Activated CD8-positive, alpha-beta memory T cell treated with anti-CD3 and anti-CD28 coated beads, Interleukin-2, amount 50 U/mL, for 1 hour (primary cell): ENCODE data around the gene TUBA4B.
"Not testable (repeated sequence)": the region's sequence is repeated elsewhere in the genome, so short reads cannot be mapped to it uniquely, and the experiment has no call there.

Experiments used
- DNase-seq: peaks from one replicate; pipeline ENCODE4 v3.0.0-alpha.2; 2020; ENCODE audit errors: extremely low read depth

TUBA4B gene

DNA sequence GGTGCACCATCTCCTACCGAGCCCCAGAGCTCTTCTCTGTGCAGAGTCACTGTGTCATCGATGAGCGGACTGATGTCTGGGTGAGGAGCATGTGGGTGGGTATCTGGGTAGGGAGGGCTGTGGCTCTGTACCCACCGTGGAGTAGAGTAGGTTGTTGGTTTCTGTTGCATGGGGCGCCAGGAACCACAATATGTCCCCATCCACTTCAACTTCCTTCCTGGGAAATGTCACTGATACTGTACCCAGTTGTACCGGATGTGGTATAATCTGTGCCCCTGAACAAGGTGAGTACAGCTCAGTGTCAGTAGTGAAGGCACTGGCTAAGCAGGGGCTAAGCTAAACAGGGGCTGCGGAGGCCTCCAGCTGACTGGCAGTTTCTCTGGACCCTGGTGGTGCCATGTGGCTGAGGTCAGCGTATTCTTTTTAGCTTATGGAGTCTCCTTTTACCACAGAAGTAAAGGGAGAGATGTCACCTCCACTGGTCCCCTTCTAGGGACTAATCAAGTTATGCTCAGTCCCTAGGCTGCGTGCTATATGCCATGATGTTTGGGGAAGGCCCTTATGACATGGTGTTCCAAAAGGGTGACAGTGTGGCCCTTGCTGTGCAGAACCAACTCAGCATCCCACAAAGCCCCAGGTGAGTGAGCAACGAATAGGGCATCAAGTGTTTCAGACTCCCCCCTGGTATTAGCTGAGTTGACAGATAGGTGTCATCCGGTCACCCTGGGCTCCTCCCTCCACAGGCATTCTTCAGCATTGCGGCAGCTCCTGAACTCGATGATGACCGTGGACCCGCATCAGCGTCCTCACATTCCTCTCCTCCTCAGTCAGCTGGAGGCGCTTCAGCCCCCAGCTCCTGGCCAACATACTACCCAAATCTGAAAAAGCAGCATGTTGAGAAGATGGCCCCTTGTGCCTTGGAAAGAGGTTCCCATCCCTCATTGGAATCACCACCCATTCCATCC is 5.1 kb upstream of the TUBA4B start:
- peak; percentile 61 for DNase-seq

DNA sequence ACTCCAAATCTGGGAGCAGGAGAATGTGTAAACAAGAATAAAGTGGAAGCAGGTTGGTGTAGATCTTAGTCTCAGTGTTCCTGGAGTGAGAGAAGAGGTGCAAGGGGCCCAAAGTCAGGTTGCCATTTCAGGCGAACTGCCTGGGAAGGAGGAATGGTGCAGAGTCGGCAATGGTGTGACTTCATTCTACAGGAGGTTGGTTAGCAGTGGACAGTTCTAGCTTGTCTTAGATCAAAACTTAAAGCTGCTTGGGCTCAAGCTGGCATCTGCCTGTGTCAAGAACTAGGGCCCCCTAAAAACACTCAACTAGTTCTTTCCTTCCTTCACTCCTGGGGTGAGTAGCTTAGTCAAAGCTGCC is 4.2 kb upstream of the TUBA4B start:
- DNase-seq, result no peak

DNA sequence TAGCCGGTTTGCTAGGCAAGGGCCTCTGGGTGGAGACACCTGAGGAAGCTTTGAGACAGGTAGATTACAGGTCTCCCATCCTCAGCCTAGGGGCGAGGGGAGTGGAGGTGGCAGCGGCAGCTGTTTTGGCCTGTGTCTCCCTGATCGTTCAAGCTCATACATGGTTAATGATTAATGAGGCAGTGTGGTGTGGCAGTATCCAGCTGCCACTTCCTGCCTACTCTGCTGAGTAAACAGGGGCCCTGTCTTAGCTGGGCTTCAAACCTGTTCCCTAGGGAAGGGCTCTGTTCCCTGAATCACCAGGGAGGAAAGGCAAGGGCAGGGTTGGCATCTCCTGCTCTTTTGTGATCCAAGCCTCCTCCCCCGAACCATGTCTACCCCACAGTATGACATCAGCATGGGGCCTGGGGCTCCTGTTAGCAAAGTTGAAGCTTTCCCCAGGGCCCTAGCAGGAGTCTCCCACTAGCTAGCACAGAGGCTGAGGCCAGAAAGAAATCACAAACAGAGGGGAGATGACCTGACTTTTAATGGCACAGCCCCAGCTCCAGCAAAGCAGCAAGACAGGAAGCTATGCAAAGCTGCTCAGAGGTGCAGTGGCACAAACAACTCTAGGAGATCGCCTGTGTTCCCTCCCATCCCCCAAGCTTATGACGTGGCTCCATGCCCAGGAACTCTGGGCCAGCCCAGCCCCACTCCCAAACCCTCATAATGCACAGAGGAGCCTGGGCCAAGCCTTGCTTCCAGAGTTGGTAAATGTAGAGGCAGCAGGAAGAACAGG is 3.7 kb upstream of the TUBA4B start:
- no peak for DNase-seq

DNA sequence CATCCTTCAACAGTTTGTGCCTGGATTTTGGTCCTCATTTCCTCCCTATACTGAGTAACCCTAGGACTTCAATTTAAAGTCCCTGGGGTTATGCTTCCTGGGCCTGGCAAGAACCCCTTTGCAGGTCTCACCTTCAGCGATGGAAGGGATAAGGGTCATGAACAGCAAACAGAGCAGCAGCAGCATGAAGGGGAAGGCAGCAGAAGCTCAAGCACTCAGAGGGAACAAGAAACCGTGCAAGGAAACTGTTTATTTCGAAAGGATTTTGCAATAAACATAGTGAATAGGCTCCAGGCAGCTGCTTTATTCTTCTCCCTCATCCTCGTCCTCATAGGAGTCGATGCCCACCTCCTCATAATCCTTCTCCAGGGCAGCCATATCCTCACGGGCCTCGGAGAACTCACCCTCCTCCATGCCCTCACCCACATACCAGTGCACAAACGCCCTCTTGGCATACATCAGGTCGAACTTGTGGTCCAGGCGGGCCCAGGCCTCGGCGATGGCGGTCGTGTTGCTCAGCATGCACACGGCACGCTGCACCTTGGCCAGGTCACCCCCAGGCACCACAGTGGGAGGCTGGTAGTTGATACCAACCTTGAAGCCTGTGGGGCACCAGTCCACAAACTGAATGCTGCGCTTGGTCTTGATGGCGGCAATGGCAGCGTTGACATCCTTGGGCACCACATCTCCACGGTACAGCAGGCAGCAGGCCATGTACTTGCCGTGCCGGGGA is 2.8 kb upstream of the TUBA4B start:
- no peak for DNase-seq

DNA sequence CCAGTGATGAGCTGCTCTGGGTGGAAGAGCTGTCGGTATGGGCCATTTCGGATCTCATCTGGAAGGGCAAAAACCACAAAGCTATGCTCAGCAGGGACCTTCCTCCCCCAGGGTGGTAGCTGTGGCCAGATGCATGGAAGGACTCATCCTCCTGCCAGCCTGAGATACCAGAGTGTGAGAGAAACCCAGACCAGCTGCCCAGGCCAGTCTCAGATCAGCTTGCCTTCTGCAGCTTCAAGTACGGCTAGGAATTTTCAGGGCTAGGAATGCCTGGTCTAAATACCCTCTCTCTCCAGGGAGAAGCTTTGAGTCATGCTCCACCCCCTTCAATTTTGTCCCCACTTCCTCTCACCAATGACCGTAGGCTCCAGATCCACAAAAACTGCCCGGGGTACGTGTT is 1.4 kb upstream of the TUBA4B start:
- DNase-seq, result no peak

DNA sequence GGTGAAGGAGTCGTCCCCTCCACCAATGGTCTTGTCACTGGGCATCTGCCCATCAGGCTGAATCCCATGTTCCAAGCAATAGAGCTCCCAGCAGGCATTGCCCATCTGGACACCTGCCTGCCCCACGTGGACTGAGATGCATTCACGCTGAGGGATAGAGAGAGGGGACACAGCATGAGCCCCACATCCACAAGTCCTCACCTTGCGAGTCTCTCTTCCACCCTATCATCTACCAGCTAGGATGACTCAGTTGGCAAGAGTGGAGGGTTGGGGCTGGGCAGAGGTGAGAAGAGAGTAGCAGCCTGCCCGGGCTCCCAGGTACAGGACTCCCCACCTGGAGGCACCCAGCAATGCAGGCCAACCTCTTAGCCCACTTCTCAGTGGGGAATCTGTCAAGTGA is 959 bp upstream of the TUBA4B start:
- no peak for DNase-seq

DNA sequence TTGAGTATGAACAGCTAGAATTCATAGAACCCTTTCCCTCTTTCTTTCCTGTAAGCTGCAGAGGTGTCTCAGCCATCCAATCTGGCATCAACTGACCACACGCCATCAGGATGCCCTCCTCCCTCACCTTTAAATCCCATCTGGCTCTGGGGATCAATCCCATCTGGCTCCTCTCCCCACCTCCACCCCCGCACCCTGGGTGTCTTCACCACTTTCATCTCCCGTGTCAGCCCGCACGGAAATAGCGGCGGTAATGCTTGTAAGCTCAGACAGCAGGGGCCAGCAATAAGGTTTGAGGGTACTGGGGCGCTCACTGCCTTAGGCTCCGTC is 508 bp upstream of the TUBA4B start:
- DNase-seq, result no peak

DNA sequence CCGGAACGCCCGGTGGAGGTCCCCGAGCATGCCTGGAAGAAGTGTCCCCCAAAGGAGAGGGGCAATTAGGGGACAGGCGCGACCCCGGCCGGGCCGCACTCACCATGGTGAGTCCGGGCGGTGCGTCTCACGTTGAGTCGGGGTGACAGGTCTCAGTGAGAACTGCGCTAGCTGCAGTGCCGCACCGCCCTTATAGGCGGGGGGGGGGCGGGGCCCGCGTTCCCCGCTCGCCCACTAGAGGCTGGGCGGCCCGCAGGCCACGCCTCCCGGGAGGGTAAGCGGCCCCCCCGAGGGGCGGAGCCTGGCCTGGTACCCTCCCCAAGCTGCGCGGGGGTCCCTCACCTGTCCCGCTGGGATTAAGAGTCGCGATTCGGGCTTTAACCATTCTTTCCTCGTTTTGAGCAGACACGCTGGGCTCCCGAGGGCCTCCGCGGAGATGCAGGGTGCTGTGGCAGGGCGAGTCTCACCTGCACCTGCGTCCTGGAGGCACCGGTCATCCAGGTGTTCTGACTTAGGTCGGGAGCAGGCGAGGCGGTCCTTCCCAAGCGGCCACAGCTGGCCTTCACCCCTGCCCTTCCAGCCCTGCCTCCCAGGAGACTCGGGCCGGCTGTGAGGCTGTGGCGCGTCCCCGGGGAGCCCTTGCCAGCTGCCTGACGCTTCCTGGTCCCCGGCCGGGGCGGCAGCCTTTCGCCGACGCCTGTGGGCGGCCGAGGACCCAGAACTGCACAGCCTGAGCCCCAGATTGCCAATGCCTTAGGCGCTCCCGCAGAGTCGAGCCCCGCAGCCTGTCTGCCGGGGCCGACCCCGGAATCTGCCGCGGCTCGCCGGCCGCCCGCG is 928 bp downstream of the TUBA4B start, which contains the start of gene TUBA4A:
Gene TUBA4A (minus strand): TSS at position 166 of the 837 bp plus-strand sequence. CDS start 60 bp downstream, at position 106.
- DNase-seq, result peak; percentile 73

DNA sequence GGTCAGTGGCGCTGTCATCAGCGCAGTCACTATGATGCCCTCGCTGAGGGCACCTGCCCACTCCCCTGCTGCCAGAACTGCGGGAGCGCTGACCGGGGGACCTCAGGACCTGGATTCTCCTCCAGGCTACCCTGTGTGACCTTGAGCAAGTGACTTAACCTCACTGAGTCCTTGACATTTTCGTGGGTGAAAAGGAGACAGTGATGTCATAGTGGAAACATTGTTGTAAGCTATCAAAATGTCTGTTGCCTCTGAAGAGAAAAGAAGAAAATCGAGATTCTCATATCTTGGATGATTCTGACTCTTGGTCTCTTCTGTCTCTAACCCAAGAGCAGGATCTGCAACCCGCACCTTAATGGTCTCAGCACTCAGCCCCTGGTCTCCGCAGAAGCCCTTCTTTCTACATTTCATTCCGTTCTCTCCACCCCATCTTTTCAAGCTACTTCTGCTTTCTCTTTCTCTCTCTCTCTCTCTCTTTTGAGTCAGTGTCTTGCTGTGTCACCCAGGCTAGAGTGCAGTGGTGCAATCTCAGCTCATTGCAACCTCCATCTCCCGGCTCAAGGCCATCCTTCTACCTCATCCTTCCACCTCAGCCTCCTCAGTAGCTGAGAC is 1.7 kb downstream of the TUBA4B start:
- DNase-seq, result no peak

DNA sequence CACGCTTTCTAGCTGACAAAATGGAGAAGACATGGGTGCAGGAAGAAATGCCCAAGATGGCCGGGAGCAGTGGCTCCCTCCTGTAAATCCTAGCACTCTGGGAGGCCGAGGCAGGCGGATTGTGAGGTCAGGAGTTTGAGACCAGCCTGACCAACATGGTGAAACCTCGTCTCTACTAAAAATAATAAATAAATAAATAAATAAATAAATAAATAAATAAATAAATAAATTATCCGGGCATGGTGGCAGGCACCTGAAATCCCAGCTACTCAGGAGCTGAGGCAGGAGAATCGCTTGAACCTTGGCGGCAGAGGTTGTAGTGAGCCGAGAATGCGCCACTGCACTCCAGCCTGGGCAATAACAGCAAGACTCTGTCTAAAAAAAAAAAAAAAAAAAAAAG is 5.9 kb downstream of the TUBA4B start:
- not testable (repeated sequence) for DNase-seq

DNA sequence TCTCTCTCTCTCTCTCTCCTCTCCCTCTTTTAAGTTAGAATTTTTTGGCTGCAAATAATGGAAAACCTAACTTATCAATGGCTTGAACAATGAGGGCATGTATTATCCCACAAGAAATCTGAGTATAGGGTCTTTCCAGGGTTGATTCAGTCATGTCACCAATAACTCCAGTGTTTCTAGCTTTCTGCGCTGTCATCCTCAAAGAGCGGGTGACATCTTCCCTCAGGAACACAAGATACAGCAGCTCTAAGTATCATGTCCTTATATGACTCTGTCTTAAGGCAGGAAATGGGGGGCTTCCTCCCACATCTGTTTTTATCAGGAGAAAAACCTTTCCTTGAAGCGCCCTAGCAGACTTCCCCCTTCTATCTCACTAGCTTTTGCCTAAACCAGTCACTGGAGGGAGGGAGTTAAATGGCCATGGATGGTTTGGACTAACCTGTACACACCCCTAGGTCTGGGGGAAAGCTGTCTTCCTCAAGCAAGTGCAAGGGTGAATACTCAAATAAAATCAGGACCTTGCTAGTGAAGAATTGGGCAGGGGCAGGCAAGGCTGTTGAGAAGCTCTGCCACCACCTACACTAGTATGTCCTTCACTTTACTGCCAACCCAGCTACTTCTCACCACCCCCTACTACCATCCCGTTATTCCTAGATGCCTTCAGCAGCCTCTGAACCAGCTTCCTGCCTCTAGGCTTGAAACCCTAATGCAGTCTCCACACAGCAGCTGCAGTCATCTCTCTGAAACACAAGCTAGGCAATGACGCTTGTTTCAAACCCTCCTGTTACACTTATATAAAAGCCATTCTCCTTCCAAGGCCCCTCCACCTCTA is 8.2 kb downstream of the TUBA4B start:
- no peak for DNase-seq

DNA sequence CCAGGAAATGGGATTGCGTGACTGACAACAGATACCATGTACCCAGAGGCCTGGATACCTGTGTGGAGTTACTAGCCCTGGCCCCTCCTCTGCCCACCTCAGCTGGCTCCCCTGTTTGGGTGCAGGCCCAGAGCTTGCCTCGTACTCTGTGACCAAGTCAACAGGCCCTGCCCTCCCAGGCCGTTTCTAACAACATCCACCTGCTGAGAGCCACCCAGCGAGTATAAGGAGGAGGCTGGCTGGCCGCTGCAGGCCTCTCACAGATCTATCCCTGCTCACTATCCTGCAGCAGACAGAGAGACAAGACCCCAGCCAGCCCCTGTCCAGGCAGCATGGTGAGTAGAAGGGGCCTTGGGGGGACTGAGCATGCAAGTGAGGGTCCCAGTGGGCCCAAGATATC is 13.2 kb downstream of the TUBA4B start:
- DNase-seq, result no peak

DNA sequence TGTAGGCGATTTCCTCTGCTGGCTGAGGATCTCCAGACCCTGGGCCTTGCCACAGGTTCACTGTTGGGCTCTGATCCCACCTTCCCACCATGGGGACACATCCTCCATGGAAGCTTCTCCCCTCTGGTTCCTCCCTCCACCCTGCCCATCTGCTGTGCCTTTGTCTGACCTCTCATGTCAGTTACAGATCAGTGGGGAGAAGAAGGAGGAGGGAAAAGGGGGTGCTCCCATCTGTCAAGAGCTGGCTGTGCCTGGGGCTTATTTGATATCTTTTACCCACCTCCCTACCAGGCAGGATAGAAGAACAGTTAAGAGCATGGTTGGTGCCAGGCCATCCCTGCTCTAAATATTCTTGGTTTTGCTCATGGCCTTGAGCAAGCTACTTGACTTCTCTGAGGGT is 13.8 kb downstream of the TUBA4B start:
- DNase-seq, result no peak

DNA sequence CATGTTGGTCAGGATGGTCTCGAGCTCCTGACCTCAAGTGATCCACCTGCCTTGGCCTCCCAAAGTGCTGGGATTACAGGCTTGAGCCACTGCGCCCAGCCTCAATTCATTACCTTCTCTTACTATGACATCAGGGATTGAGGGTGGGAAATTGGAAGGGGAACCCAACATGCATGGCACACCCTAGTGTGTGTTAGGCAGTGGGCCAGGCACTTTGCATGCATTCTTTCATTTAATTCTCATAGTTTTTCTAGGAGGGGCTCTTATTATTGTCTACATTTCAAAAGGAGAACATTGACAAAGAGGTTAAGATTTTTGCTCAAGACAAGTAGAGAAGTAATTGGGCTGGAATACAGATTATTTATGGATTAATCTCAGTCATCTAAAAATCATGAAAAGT is 15.3 kb downstream of the TUBA4B start:
- DNase-seq, result no peak

DNA sequence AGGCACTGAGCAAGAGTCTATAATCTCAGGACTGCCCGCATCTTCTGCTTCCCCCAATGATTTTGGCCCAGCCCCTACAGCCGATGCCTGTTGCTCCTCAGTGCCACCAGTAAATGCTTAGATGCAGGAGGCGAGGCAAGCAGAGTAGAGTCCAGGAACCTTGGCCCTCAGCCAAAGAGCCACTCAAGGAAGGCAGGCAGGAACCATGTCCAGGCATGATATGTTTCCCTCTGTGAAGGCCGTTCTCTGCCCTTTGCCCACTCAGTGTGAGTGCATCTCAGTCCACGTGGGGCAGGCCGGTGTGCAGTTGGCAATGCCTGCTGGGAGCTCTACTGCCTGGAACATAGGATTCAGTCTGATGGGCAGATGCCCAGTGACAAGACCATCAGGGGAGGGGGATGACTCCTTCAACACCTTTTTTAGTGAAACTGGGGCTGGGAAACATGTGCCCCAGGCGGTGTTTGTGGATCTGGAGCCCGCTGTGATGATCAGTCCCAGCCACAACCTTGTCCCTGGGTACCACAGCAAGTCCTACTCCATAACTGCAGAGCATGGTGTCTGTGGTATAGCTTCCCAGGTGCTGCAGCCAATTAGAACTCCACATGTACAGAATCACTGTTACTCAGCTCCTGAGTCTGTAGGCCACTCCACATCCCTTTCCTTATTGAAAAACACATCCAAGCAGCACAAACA is 16.5 kb downstream of the TUBA4B start:
- DNase-seq, result no peak

DNA sequence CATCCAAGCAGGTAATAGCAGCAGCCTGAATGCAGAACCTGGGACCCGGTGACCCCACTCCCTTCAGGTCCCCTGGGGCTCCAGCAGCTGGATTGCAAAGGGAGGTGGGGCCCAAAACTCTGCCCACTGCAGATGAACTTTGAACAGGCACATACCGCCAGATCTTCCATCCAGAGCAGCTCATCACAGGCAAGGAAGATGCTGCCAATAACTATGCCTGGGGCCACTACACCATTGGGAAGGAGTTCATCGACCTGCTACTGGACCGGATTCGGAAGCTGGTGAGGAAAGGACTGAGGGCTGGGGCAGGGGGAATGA is 17.0 kb downstream of the TUBA4B start:
- DNase-seq, result no peak

DNA sequence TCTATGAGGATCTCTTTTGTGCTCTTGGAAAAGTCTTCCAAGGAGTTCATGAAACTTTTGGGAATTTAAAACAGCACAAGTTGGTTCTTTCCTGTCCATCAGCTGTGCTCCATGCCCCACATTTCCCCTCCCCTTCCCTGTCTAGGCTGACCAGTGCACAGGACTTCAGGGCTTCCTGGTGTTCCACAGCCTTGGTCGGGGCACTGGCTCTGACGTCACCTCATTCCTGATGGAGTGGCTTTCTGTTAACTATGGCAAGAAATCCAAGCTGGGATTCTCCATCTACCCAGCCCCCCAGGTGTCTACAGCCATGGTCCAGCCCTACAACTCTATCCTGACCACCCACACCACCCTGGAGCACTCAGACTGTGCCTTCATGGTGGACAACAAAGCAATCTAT is 18.0 kb downstream of the TUBA4B start:
- DNase-seq, result no peak

DNA sequence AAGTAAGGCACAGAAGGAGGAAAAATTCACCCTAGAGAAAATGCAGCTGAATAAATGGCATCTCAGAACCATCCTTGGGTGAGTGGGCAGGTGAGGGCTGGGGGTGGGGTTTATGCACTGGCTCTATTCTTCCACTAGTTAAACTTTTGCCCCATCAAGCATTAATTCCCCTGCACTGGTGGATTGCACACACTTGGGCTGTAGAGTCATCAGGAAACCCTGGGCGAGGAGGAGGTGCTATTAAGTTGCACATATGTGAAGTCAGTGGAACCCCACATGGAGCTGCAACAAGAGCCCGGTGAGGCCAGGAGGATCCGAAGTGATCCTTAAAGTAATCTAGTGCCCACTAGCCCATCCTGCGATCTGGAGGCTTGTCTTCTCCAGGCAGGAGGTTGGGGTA is 19.3 kb downstream of the TUBA4B start:
- DNase-seq, result no peak

DNA sequence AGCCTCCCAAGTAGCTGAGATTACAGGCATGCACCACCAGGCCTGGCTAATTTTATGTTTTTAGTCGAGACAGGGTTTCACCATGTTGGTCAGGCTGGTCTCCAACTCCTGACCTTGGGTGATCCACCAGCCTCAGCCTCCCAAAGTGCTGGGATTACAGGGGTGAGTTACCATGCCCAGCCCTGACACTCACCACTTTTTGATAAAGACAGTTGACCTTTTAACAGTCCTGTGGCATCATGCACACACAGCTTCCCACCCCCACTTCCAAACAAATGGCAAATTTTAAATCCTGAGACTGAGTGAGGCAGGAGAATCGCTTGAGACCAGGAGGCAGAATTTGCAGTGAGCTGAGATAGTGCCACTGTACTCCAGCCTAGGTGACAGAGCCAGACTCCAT is 20.0 kb downstream of the TUBA4B start:
- no peak for DNase-seq

DNA sequence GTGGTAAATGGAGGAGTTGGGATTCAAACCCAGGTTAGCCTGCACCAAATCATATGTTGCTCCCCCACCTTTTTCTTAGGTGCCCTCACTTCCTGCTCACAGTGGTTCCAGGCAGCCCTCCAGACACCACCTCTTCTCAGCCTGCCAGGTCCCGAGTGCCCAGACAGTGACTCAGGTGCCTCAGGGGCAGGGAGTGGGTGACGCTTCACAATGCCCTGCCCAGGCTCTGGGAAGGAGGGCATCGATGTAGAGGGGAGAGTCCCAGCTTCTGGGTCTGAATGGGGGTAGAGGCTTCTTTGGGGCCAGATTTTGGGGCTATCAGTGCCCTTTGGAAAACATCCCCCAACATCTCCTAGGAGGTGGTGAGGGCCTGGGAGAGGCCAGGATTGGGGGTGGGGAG is 20.9 kb downstream of the TUBA4B start:
- no peak for DNase-seq
